ENCODE data around the gene PPP1R12C.

PPP1R12C gene

GRCh38 chr19:55058781-55059610 is 58.4 kb downstream of the PPP1R12C start:
- no peak for DNase-seq (ENCODE audit: low read depth)
- TF ChIP-seq, protein P1, sequence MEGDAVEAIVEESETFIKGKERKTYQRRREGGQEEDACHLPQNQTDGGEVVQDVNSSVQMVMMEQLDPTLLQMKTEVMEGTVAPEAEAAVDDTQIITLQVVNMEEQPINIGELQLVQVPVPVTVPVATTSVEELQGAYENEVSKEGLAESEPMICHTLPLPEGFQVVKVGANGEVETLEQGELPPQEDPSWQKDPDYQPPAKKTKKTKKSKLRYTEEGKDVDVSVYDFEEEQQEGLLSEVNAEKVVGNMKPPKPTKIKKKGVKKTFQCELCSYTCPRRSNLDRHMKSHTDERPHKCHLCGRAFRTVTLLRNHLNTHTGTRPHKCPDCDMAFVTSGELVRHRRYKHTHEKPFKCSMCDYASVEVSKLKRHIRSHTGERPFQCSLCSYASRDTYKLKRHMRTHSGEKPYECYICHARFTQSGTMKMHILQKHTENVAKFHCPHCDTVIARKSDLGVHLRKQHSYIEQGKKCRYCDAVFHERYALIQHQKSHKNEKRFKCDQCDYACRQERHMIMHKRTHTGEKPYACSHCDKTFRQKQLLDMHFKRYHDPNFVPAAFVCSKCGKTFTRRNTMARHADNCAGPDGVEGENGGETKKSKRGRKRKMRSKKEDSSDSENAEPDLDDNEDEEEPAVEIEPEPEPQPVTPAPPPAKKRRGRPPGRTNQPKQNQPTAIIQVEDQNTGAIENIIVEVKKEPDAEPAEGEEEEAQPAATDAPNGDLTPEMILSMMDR (conservative IDR thresholded peaks at IDR 0.05; ENCODE audit: low read depth, low read length) = peak; percentile 9
- H3K4me3 ChIP-seq (ENCODE audit: low read depth, low read length) = no peak overlapping the region

- TF ChIP-seq, protein P1 (conservative IDR thresholded peaks at IDR 0.05; ENCODE audit: low read depth, low read length) = no peak
- no peak overlapping the region for H3K4me3 ChIP-seq (ENCODE audit: low read depth, low read length)
- no peak for DNase-seq (ENCODE audit: low read depth)
Observed at GRCh38 chr19:55056827-55057226, 60.6 kb downstream of the PPP1R12C start.

GRCh38 chr19:55053735-55054134 is 63.7 kb downstream of the PPP1R12C start:
- no peak for DNase-seq (ENCODE audit: low read depth)
- H3K4me3 ChIP-seq (ENCODE audit: low read depth, low read length) = no peak overlapping the region
- TF ChIP-seq, protein P1 (conservative IDR thresholded peaks at IDR 0.05; ENCODE audit: low read depth, low read length) = no peak

DNA sequence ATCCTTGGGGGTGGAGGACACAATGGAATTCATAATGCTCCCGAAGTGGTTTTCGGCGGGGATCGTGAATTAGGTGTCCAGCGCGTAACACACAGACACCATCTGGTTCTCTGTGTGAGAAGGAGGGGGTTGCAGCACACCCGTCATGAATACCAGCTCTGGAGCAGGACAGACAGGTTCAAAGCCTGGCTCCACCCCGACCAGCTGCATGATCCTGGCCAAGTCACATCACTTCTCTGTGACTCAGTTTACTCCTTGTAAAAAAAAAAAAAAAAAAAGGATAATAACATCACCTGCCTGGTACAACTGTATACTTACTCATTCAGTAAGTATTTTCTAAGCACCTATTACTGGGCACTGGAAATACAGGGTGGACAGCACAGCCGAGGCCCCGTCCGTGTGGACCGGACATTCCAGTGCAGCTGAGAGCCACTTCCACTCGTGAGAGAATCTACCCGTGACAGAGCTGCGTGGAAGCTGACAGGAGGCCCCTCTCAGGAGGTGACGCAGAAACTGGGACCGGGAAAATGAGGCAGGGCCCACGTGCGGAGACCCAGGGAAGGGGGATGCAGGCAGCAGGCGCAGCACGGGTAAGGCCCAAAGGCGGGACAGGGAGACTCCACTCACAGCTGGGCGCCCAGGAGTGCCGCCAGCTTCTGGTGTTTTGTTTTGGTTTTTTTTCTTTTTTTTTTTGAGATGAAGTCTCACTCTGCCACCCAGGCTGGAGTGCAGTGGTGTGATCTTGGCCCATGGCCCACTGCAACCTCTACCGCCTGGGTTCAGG is 66.5 kb downstream of the PPP1R12C start:
- TF ChIP-seq, protein P1 (conservative IDR thresholded peaks at IDR 0.05; ENCODE audit: low read depth, low read length) = no peak
- DNase-seq (ENCODE audit: low read depth) = no peak
- no peak overlapping the region for H3K4me3 ChIP-seq (ENCODE audit: low read depth, low read length)

- no peak overlapping the region for H3K4me3 ChIP-seq (ENCODE audit: low read depth, low read length)
- TF ChIP-seq, protein P1 (conservative IDR thresholded peaks at IDR 0.05; ENCODE audit: low read depth, low read length) = no peak
- DNase-seq (ENCODE audit: low read depth) = no peak
Observed at GRCh38 chr19:55048446-55048845, 69.0 kb downstream of the PPP1R12C start.

DNA sequence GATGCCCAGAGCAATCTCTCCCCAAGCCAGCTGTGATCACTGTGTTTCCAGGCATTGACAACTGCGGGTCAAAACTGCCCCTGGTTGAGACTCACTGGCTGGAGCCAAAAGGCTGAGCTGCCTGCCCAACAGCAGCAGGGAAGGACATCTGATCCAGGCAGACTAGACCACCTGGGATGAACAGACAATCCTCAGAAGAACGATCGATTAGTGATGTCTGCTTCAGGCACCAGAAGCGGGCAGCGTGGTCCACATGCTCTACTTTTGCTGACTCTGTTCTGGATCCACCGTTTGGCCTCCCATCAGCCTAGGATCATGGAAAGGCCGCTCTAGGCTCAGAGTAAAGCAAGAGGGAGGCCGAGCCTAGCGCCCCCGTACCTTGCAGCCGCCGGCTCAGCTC is 69.5 kb downstream of the PPP1R12C start:
- DNase-seq (ENCODE audit: low read depth) = no peak
- H3K4me3 ChIP-seq (ENCODE audit: low read depth, low read length) = no peak overlapping the region
- TF ChIP-seq, protein P1 (conservative IDR thresholded peaks at IDR 0.05; ENCODE audit: low read depth, low read length) = no peak

All from choroid plexus epithelial cell (primary cell).